Stimulated activated CD4-positive, alpha-beta T cell treated with anti-CD3 and anti-CD28 coated beads, Interleukin-4, amount 100 ng/mL, for 1 hour (primary cell): Measurements from ENCODE around the gene PIGL.
"Not testable (repeated sequence)": the region's sequence is repeated elsewhere in the genome, so short reads cannot be mapped to it uniquely, and the experiment has no call there.

ENCODE experiments used
- DNase-seq: peaks from one replicate; pipeline ENCODE4 v3.0.0-alpha.2; 2020

Gene PIGL

GRCh38 chr17:16281351-16281750, 64.3 kb downstream of the PIGL start:
- DNase-seq: no peak

GRCh38 chr17:16282522-16282921, 65.5 kb downstream of the PIGL start:
- DNase-seq: no peak

- no peak for DNase-seq
Observed at GRCh38 chr17:16283705-16284104, 66.7 kb downstream of the PIGL start.

- DNase-seq: no peak
Observed at GRCh38 chr17:16285646-16286008, 68.6 kb downstream of the PIGL start.

- DNase-seq: peak; percentile 64
Observed at GRCh38 chr17:16286009-16286946, 69.3 kb downstream of the PIGL start.

GRCh38 chr17:16286947-16287562, 70.0 kb downstream of the PIGL start:
- no peak for DNase-seq

GRCh38 chr17:16287563-16288027, 70.6 kb downstream of the PIGL start:
- no peak for DNase-seq

GRCh38 chr17:16288860-16289571, 72.0 kb downstream of the PIGL start:
- no peak for DNase-seq

GRCh38 chr17:16293931-16294330, 76.9 kb downstream of the PIGL start:
- DNase-seq: no peak

- DNase-seq: no peak
Observed at GRCh38 chr17:16294560-16294959, 77.5 kb downstream of the PIGL start.

GRCh38 chr17:16296072-16296471, 79.1 kb downstream of the PIGL start:
- not testable (repeated sequence) for DNase-seq

GRCh38 chr17:16297367-16298139, 80.5 kb downstream of the PIGL start:
- no peak for DNase-seq

GRCh38 chr17:16298140-16298662, 81.2 kb downstream of the PIGL start:
- no peak for DNase-seq

GRCh38 chr17:16300554-16300953, 83.5 kb downstream of the PIGL start:
- DNase-seq: no peak

- DNase-seq: no peak
Observed at GRCh38 chr17:16301963-16302855, 85.2 kb downstream of the PIGL start.

GRCh38 chr17:16302856-16303255, 85.8 kb downstream of the PIGL start:
- no peak for DNase-seq

- no peak for DNase-seq
Observed at GRCh38 chr17:16304830-16305229, 87.8 kb downstream of the PIGL start.

- DNase-seq: no peak
Observed at GRCh38 chr17:16306211-16306610, 89.2 kb downstream of the PIGL start.

GRCh38 chr17:16312061-16312460, 95.1 kb downstream of the PIGL start:
- not testable (repeated sequence) for DNase-seq

- DNase-seq: no peak
Observed at GRCh38 chr17:16313139-16314090, 96.4 kb downstream of the PIGL start.
